Renal cortex interstitium (tissue), 11 donors: ENCODE data around the gene TP53I13. TPM values are rescaled to one million over a fixed set of nuclear protein-coding genes. Genes with fewer than 3 reads are reported as not detected.

Experiments used
- DNase-seq, 11 donors: peaks; one replicate each; pipeline ENCODE4 v3.0.0-alpha.2; 2013; ENCODE audit warnings: low read depth in 9 of 11, low spot score in 4 of 11; ENCODE audit errors: extremely low read depth in 1 of 11
- polyA plus RNA-seq, 3 donors: library from polyadenylated mRNA; unstranded; fragments of 120-200 nt; gene quantifications; one replicate each; pipeline ENCODE4 v1.2.1, GENCODE V29; 2013; ENCODE audit not compliant: insufficient read length in 3 of 3

The TP53I13 gene
- polyA plus RNA-seq, 3 donors = 23.7 to 43.0 (median 42.5) TPM

GRCh38 chr17:29575511-29576213 is 7.2 kb downstream of the TP53I13 start:
- no peak for DNase-seq

DNA sequence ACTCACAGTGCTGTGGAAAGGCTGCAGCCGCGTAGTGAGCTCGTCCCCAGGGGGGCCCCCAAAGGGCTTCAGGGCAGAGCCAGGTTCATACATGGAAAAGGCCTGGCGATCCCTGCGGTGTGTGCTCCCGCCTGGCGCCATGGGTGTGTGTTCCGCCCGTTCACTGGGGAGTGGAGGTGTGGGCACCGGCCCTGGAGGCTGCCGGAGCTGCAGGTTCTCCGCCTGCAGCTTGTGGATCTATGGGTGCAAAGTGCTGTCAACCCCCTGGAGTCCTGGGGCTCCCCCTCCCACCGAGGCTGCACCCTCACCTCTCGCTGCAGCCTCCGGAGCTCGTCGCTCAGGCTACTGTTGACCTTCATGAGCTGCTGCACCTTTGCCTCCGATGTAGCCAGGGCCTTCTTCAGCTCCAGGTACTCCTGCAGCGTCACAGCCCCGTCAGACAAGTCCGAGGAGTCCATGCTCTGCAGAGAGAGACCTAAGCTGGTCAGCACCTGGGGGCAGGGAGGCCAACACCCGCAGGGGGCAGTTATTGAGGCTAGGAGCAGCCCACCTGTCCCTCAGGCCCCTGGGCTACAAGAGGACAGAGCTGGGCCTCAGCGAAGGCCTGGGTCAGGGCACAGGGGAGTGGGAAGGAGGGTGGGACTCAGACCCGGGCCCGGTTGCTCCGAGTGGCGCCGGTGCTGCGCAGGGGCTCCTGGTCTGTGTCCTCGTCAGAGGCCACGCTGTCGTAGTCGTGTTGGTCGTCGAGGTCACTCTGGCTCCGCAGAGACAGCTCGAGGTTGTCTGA is 7.9 kb downstream of the TP53I13 start:
- DNase-seq = no peak

- DNase-seq = no peak
Measured at GRCh38 chr17:29577001-29577370, 8.5 kb downstream of the TP53I13 start.

DNA sequence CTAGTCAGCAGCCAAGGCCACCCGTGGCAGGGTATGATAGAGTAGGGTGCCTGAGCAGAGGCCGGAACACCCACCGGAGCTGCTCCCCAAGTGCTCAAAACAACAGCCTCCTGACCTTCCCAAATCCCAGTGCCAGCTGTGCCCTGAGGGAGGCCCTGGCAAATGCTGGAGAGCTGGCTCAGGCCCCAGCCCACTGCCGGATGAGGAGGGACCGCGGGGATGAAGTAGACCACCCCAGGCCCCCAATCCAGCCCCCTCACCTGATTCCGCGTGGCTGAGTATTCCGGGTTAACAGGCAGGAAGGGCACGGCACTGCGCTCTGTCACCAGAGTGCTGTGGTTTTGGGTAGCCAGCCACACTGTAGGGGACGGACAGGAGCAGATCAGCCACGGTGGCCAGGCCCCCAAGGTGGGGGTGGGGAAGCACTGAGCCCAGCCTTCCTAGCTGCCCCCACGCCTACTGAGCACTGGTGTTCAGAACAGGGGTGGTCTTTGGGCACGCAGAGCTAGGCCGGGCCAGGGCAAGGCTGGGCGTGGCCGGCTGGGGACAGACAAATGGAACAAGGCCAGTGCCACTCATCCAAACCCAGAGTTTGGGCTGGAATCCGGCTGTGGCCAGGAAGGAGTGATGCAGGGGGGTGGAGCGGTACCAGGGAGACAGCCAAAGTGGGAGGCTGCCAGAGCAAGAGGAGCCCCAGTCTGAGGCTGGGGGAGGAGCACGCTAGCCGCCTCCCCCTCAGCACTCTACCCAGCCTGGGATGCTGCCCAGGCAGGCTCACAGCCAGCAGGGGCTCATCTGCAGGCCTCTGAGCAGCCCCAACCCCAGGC is 9.1 kb downstream of the TP53I13 start:
- DNase-seq = no peak

DNA sequence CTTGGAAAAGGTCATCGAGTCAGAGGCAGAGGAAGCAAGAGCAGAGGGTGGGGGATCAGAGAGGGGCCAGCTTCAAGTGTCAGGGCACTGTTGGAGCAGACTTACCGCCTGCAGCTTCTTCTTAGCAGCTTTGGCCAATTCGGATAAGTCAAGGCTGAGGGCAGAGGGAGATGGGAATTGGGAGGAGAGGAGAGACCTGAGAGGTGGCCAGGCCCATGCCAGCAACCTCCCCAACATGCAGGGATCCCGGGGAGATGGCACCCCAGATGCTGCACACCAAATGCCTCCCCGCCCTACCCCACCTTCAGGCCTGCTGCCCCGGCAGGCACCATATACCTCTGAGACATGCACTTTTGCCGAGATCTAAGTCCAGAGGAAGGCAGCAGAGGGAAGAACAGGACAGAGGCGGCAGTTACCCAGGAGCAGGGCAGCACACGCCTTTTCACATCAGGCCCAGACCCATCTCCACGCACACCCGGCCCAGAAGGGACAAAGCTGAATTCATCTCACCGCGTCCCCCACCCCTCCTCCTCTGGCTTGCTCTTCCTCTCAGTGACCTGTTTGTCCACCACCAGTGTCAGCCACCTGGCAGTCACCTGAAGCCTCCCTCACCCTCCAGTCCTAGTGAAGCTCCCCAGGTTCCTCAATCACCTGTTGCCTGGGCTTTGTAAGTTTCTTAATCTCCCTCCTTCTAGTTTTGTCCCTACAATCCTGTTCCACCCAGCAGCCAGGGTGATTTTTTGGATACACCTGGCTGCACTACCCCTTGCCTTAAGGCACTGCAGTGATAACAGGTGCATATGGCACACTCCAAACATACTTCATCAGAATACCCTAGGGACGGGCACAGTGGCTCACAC is 10.4 kb downstream of the TP53I13 start:
- no peak for DNase-seq

GRCh38 chr17:29579866-29580771 is 11.6 kb downstream of the TP53I13 start:
- no peak for DNase-seq

DNA sequence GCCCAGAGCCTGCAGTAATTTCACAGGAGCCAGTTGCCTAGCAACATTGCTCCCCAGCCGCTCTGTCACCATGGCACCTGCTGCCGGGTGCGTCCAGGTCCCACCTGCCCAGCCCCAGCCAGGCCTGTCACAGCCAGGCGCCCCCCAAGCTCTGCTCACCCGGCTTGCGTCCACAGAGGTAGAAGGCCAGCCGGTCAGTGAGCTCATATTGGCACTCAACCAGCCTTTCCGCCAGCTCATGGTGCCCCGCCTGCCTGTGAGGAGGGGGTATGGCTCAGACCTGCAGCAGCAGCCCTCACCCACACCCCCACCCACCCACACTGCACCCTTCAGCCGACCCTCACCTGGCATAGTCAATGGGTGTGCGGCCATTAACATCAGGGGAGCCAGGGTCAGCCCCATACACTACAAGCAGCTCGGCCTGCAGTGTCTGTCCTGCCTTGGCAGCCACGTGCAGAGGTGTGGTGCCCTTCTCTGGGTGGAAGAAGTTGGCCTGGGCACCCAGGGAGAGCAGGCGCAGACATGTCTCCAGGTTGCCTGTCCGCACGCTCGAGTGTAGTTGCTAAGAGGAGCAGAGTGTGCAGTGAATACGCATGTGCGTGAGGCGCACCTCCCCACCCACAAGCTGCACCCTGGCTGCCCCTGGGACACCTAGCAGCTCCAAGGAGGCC is 13.2 kb downstream of the TP53I13 start:
- no peak for DNase-seq

- DNase-seq = no peak
Measured at GRCh38 chr17:29582254-29582765, 13.8 kb downstream of the TP53I13 start.

- no peak for DNase-seq
Measured at GRCh38 chr17:29582772-29583171, 14.3 kb downstream of the TP53I13 start.

- no peak for DNase-seq
Measured at GRCh38 chr17:29583324-29584248, 15.1 kb downstream of the TP53I13 start.

GRCh38 chr17:29584452-29585079 is 16.1 kb downstream of the TP53I13 start:
- DNase-seq = no peak

DNA sequence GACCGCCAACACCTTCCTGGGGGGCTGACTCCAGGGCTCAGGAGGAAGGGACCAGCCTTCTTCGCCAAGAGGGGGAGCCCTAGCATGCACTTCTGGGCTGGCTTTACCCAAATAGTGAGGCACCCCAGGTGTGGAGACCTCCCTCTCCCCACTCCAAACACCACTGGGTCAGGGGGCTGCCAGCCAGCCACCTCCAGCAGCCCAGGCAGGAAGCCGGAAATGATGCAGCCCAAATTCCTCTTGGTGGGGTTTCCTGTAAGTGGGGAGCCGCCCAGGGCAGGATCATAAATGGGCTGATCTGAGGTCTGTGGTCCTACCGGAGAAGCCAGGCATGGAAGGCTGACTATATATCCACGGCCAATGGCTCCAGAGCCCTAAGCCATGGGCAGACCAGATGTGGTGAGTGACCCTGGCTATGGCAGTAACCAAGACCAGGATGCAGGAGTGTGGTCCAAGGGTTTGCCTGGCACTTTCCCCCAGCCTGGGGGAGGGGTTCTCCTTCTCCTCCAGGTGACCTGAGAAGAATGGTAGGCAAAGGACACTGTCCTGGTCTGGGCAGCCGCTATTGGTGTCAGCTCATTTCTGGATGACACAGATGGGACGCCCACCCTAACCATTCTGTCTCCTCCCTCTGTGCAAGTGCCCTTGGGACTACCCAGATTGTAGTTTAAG is 16.7 kb downstream of the TP53I13 start:
- no peak for DNase-seq

GRCh38 chr17:29586676-29587469 is 18.4 kb downstream of the TP53I13 start:
- no peak for DNase-seq

DNA sequence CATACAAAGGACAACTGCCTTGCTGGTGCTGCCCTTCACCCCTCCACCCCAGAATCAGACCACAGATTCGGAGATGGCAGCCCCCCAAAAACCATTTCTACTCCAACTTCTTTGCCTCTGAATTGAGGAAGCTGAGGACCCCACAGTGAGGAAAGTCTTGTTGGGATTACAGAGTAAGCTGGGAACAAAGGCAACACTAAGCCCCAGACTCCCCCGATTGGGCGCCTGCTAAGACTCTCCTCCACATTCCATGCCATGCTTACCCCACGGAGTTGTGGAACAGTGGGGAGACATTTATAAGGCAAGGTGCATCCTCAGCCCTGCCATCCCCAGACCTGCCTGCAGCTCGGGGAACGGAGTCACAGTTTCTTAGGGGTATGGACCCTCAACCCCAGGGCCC is 19.1 kb downstream of the TP53I13 start:
- DNase-seq = no peak
